ENCODE results near the gene DNTT.

DNTT gene

GRCh38 chr10:96261132-96261531, 43.1 kb upstream of the DNTT start:
- Histone ChIP-seq H3K27ac (replicated peaks) (no peak overlapping the region), H3K4me3 (replicated peaks; ENCODE audit: insufficient read depth, low read length) (no peak overlapping the region), H3K27me3 (ENCODE audit: insufficient read depth, poor library complexity, severe bottlenecking) (no peaks in the 10 kb centered on the region)
- no peak for TF ChIP-seq SPI1 (IDR thresholded peaks at IDR 0.05; ENCODE audit: borderline replicate concordance, low read depth)
- no peak for TF ChIP-seq CTCF (IDR thresholded peaks at IDR 0.05; ENCODE audit: insufficient read depth, low read length)
- TF ChIP-seq GABPA (IDR thresholded peaks at IDR 0.05; ENCODE audit: low read depth): no peak
- TF ChIP-seq REST (IDR thresholded peaks at IDR 0.05; ENCODE audit: insufficient replicate concordance, low read depth): no peak
- TF ChIP-seq POLR2AphosphoS5 (IDR thresholded peaks at IDR 0.05; ENCODE audit: low read depth): no peak
- DNase-seq (ENCODE audit: low read depth in 1 of 2, low spot score in 1 of 2): no peak

GRCh38 chr10:96261930-96262329, 42.3 kb upstream of the DNTT start:
- H3K27me3 ChIP-seq (ENCODE audit: insufficient read depth, poor library complexity, severe bottlenecking): no peaks in the 10 kb centered on the region
- no peak overlapping the region for H3K27ac ChIP-seq (replicated peaks)
- no peak for TF ChIP-seq REST (IDR thresholded peaks at IDR 0.05; ENCODE audit: insufficient replicate concordance, low read depth)
- no peak overlapping the region for H3K4me3 ChIP-seq (replicated peaks; ENCODE audit: insufficient read depth, low read length)
- no peak for DNase-seq (ENCODE audit: low read depth in 1 of 2, low spot score in 1 of 2)

GRCh38 chr10:96263176-96263575, 41.1 kb upstream of the DNTT start:
- no peak for DNase-seq (ENCODE audit: low read depth in 1 of 2, low spot score in 1 of 2)
- Histone ChIP-seq H3K4me3 (replicated peaks; ENCODE audit: insufficient read depth, low read length) (no peak overlapping the region), H3K27me3 (ENCODE audit: insufficient read depth, poor library complexity, severe bottlenecking) (no peaks in the 10 kb centered on the region), H3K27ac (replicated peaks) (no peak overlapping the region)
- no peak for TF ChIP-seq POLR2AphosphoS5 (IDR thresholded peaks at IDR 0.05; ENCODE audit: low read depth)
- no peak for TF ChIP-seq REST (IDR thresholded peaks at IDR 0.05; ENCODE audit: insufficient replicate concordance, low read depth)
- TF ChIP-seq CTCF (IDR thresholded peaks at IDR 0.05; ENCODE audit: insufficient read depth, low read length): no peak
- TF ChIP-seq GABPA (IDR thresholded peaks at IDR 0.05; ENCODE audit: low read depth): no peak
- TF ChIP-seq SPI1 (IDR thresholded peaks at IDR 0.05; ENCODE audit: borderline replicate concordance, low read depth): no peak

GRCh38 chr10:96263669-96264068, 40.6 kb upstream of the DNTT start:
- Histone ChIP-seq H3K4me3 (replicated peaks; ENCODE audit: insufficient read depth, low read length) (no peak overlapping the region), H3K27ac (replicated peaks) (no peak overlapping the region), H3K27me3 (ENCODE audit: insufficient read depth, poor library complexity, severe bottlenecking) (no peaks in the 10 kb centered on the region)
- TF ChIP-seq GABPA (IDR thresholded peaks at IDR 0.05; ENCODE audit: low read depth): no peak
- TF ChIP-seq POLR2AphosphoS5 (IDR thresholded peaks at IDR 0.05; ENCODE audit: low read depth): no peak
- no peak for TF ChIP-seq REST (IDR thresholded peaks at IDR 0.05; ENCODE audit: insufficient replicate concordance, low read depth)
- TF ChIP-seq SPI1 (IDR thresholded peaks at IDR 0.05; ENCODE audit: borderline replicate concordance, low read depth): no peak
- TF ChIP-seq CTCF (IDR thresholded peaks at IDR 0.05; ENCODE audit: insufficient read depth, low read length): no peak
- DNase-seq (ENCODE audit: low read depth in 1 of 2, low spot score in 1 of 2): no peak

All from HL-60 (cell line).